Measurements from ENCODE around the gene SNX32. TPM values are rescaled to one million over a fixed set of nuclear protein-coding genes. Genes with fewer than 3 reads are reported as not detected.

SNX32 gene
- total and polyA plus RNA-seq, 4 experiments from 2014 or later: 0.42 to 0.93 (median 0.66) TPM

- ChIA-PET CTCF (ENCODE audit: partially characterized antibody) (interaction anchor here (1.8 to 2.4 kb wide), 2 partner anchors 8 to 17 kb away, joined by 13 to 20 read pairs; partner anchors contain the start of gene MUS81), POLR2A (ENCODE audit: partially characterized antibody) (interaction anchor here (0.9 to 11.3 kb wide), 5 partner anchors 9 to 60 kb away, joined by 3 to 222 read pairs (median 10); partner anchors contain the start of genes CCDC85B, CFL1 and MUS81)
- Mint-ChIP-seq H3K27ac (peak overlapping the region in 3 of 7 donors; percentile 31 to 55 (median 52)), H3K9me3 (no peaks in the 10 kb centered on the region), H3K4me1 (peaks cover 7 to 32% (median 20%) of the 10 kb centered on the region in 4 donors), H3K4me3 (no peak overlapping the region), H3K27me3 (no peaks in the 10 kb centered on the region), H3K36me3 (peaks cover 11 to 27% of the 10 kb centered on the region in 2 donors)
- H3K27ac ChIP-seq (ENCODE audit: low read depth, low read length): no peak overlapping the region
- peak in 2 of 5 donors; percentile 30 to 56 for DNase-seq
- no peaks in the 10 kb centered on the region for H3K9me3 ChIP-seq (ENCODE audit: control insufficient read depth in 1 of 2, low read length in 2 of 2)
- no peaks in the 10 kb centered on the region for H3K27me3 ChIP-seq (ENCODE audit: insufficient read depth, low read length)
- H3K4me1 ChIP-seq (ENCODE audit: insufficient read depth, low read length): peaks cover 11% of the 10 kb centered on the region
- H3K36me3 ChIP-seq (ENCODE audit: insufficient read depth, low read length): peaks cover 30% of the 10 kb centered on the region
- no peak overlapping the region for H3K4me3 ChIP-seq (ENCODE audit: low read length in 2 of 2)
- intact Hi-C loops (cut with micrococcal nuclease): no loop called here
Measured at GRCh38 chr11:65868076-65868667, 34.4 kb downstream of the SNX32 start.

GRCh38 chr11:65868907-65869306 lies 35.1 kb downstream of the SNX32 start:
- H3K27ac ChIP-seq (ENCODE audit: low read depth, low read length): no peak overlapping the region
- POLR2A ChIA-PET (ENCODE audit: partially characterized antibody): interaction anchor here (0.9 to 11.3 kb wide), 9 partner anchors 10 to 254 kb away, joined by 3 to 222 read pairs (median 4); partner anchors contain the start of genes CCDC85B, CFL1, FIBP and MUS81
- intact Hi-C loops (cut with micrococcal nuclease): no loop called here
- H3K4me3 Mint-ChIP-seq: no peak overlapping the region
- peaks cover 23% of the 10 kb centered on the region for H3K36me3 ChIP-seq (ENCODE audit: insufficient read depth, low read length)
- H3K4me1 ChIP-seq (ENCODE audit: insufficient read depth, low read length): peaks cover 14% of the 10 kb centered on the region
- DNase-seq: no peak
- H3K9me3 ChIP-seq (ENCODE audit: control insufficient read depth in 1 of 2, low read length in 2 of 2): no peaks in the 10 kb centered on the region
- H3K27me3 ChIP-seq (ENCODE audit: insufficient read depth, low read length): no peaks in the 10 kb centered on the region
- no peaks in the 10 kb centered on the region for H3K27me3 Mint-ChIP-seq
- no peak overlapping the region for H3K4me3 ChIP-seq (ENCODE audit: low read length in 2 of 2)
- H3K36me3 Mint-ChIP-seq: peaks cover 8 to 25% of the 10 kb centered on the region in 2 donors
- H3K4me1 Mint-ChIP-seq: peaks cover 7 to 39% (median 23%) of the 10 kb centered on the region in 4 donors
- no peaks in the 10 kb centered on the region for H3K9me3 Mint-ChIP-seq
- H3K27ac Mint-ChIP-seq: peak overlapping the region in 2 of 7 donors; percentile 36 to 86
- CTCF ChIA-PET (ENCODE audit: partially characterized antibody): interaction anchor here (0.7 to 2.4 kb wide), 5 partner anchors 8 to 1299 kb away, joined by 3 to 20 read pairs (median 5); partner anchors contain the start of genes FIBP and MUS81

- Histone ChIP-seq H3K4me1 (ENCODE audit: insufficient read depth, low read length) (peaks cover 20% of the 10 kb centered on the region), H3K27ac (ENCODE audit: low read depth, low read length) (no peak overlapping the region), H3K9me3 (ENCODE audit: control insufficient read depth in 1 of 2, low read length in 2 of 2) (no peaks in the 10 kb centered on the region), H3K4me3 (ENCODE audit: low read length in 2 of 2) (no peak overlapping the region), H3K36me3 (ENCODE audit: insufficient read depth, low read length) (peaks cover 14% of the 10 kb centered on the region), H3K27me3 (ENCODE audit: insufficient read depth, low read length) (no peaks in the 10 kb centered on the region)
- no peak for DNase-seq
- peaks cover 7 to 41% (median 23%) of the 10 kb centered on the region in 4 donors for H3K4me1 Mint-ChIP-seq
- H3K27ac Mint-ChIP-seq: no peak overlapping the region
- H3K36me3 Mint-ChIP-seq: peaks cover 8 to 19% of the 10 kb centered on the region in 2 donors
- peak overlapping the region in 1 of 8 donors; percentile 9 for H3K4me3 Mint-ChIP-seq
- ChIA-PET CTCF (ENCODE audit: partially characterized antibody) (interaction anchor here (0.8 to 2.4 kb wide), 5 partner anchors 9 to 19 kb away, joined by 3 to 20 read pairs (median 13); partner anchors contain the start of genes FIBP and MUS81), POLR2A (ENCODE audit: partially characterized antibody) (interaction anchor here (0.9 to 11.3 kb wide), 7 partner anchors 9 to 255 kb away, joined by 3 to 222 read pairs (median 4); partner anchors contain the start of genes CCDC85B, CFL1, FIBP and MUS81)
- H3K27me3 Mint-ChIP-seq: no peaks in the 10 kb centered on the region
- no peaks in the 10 kb centered on the region for H3K9me3 Mint-ChIP-seq
- intact Hi-C loops (cut with micrococcal nuclease): no loop called here
Measured at GRCh38 chr11:65869643-65870306, 36.0 kb downstream of the SNX32 start.

- Mint-ChIP-seq H3K4me3 (peak overlapping the region in 1 of 8 donors; percentile 57), H3K27ac (peak overlapping the region in 2 of 7 donors; percentile 38 to 82), H3K9me3 (no peaks in the 10 kb centered on the region), H3K36me3 (peaks cover 4 to 15% of the 10 kb centered on the region in 2 donors), H3K4me1 (peaks cover 7 to 41% (median 23%) of the 10 kb centered on the region in 4 donors), H3K27me3 (no peaks in the 10 kb centered on the region)
- Histone ChIP-seq H3K36me3 (ENCODE audit: insufficient read depth, low read length) (peaks cover 9% of the 10 kb centered on the region), H3K27ac (ENCODE audit: low read depth, low read length) (no peak overlapping the region), H3K4me3 (ENCODE audit: low read length in 2 of 2) (no peak overlapping the region), H3K9me3 (ENCODE audit: control insufficient read depth in 1 of 2, low read length in 2 of 2) (no peaks in the 10 kb centered on the region), H3K4me1 (ENCODE audit: insufficient read depth, low read length) (peaks cover 20% of the 10 kb centered on the region), H3K27me3 (ENCODE audit: insufficient read depth, low read length) (no peaks in the 10 kb centered on the region)
- POLR2A ChIA-PET (ENCODE audit: partially characterized antibody): interaction anchor here (1.5 to 11.3 kb wide), 4 partner anchors 8 to 20 kb away, joined by 4 to 222 read pairs (median 7); partner anchors contain the start of genes CCDC85B, CFL1 and MUS81
- intact Hi-C loops (cut with micrococcal nuclease): no loop called here
- CTCF ChIA-PET (ENCODE audit: partially characterized antibody): interaction anchor here (1.1 to 2.4 kb wide), 4 partner anchors 15 to 118 kb away, joined by 3 to 20 read pairs (median 5); partner anchors contain the start of gene FIBP
- no peak for DNase-seq
Measured at GRCh38 chr11:65870307-65870658, 36.5 kb downstream of the SNX32 start.

- H3K4me1 ChIP-seq (ENCODE audit: insufficient read depth, low read length): peaks cover 20% of the 10 kb centered on the region
- Mint-ChIP-seq H3K36me3 (peaks cover 3 to 9% of the 10 kb centered on the region in 2 donors), H3K4me1 (peaks cover 7 to 41% (median 23%) of the 10 kb centered on the region in 4 donors), H3K9me3 (no peaks in the 10 kb centered on the region), H3K27me3 (no peaks in the 10 kb centered on the region), H3K4me3 (peak overlapping the region in 5 of 8 donors; percentile 8 to 61 (median 40)), H3K27ac (peak overlapping the region in 3 of 7 donors; percentile 29 to 82 (median 38))
- DNase-seq: no peak
- intact Hi-C loops (cut with micrococcal nuclease): no loop called here
- H3K27ac ChIP-seq (ENCODE audit: low read depth, low read length): no peak overlapping the region
- H3K36me3 ChIP-seq (ENCODE audit: insufficient read depth, low read length): peaks cover 2% of the 10 kb centered on the region
- no peak overlapping the region for H3K4me3 ChIP-seq (ENCODE audit: low read length in 2 of 2)
- no peaks in the 10 kb centered on the region for H3K9me3 ChIP-seq (ENCODE audit: control insufficient read depth in 1 of 2, low read length in 2 of 2)
- CTCF ChIA-PET (ENCODE audit: partially characterized antibody): interaction anchor here (0.7 to 2.4 kb wide), 7 partner anchors 11 to 174 kb away, joined by 3 to 29 read pairs (median 4); partner anchors contain the start of genes CCDC85B, FIBP and MUS81
- H3K27me3 ChIP-seq (ENCODE audit: insufficient read depth, low read length): no peaks in the 10 kb centered on the region
- POLR2A ChIA-PET (ENCODE audit: partially characterized antibody): interaction anchor here (0.5 to 11.3 kb wide), 12 partner anchors 8 to 131 kb away, joined by 3 to 222 read pairs (median 3); partner anchors contain the start of genes BANF1, CCDC85B, CFL1 and CTSW
Measured at GRCh38 chr11:65870706-65871681, 37.2 kb downstream of the SNX32 start.
